DMS153 (cell line): ENCODE results near the gene ATP1B3.
"Not testable (repeated sequence)": the region's sequence is repeated elsewhere in the genome, so short reads cannot be mapped to it uniquely, and the experiment has no call there.

ENCODE experiments used
- DNase-seq: peaks from one replicate; lab custom pipeline; 2025; lab: John Stamatoyannopoulos, UW

Gene ATP1B3

DNA sequence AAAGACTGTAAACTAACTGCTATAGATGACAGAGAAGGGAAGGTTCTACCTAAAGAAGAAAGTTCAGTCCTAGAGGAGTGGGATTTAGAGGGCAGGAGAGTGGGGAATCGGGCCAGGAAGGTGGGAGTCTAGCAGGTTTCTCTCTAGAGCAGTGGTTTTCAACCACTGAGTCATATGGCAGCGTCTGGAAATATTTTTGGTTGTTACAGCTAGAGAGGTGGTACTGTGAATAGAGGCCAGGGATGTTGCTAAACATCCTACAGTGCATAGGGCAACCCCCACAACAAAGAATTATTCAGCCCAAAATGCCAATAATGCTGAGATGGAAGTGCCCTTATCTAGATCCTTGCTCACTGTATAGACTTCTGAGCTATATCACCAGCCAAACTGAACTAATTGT lies 28.7 kb downstream of the ATP1B3 start:
- no peak for DNase-seq

DNA sequence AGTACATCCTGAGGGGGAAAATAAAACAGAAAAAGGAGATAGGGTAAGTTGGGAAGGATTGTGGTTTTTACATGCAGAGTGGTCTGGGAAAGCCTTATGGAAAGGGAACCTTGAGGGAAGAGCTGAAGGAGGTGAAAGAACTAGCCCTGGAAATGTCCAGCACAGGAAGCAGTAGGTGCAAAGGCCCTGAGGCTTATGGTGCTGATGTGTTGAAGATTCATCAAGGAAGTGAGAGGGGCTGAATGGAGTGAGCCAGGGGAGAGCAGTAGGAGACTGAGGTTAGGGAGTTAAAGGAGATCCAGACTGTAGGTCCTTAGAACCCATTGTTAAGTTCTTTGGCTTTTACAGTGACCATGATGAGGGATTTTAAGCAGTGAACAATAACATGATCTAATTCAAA lies 33.0 kb downstream of the ATP1B3 start:
- no peak for DNase-seq

DNA sequence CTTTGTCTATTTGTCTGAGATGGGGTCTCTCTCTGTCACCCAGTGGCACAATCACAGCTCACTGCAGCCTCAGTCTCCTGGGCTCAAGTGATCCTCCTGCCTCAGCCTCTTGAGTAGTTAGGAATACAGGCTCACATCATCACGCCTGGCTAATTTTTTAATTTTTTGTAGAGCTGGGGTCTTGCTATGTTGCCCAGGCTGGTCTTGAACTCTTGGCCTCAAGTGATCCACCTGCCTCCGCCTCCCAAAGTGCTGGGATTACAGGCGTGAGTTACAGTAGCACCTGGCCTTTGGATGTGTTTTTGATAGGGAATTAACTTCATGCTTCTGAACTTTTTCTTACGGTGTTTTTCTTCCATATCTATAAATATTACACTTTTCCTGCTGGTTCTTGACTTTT lies 33.5 kb downstream of the ATP1B3 start:
- DNase-seq, result not testable (repeated sequence)

DNA sequence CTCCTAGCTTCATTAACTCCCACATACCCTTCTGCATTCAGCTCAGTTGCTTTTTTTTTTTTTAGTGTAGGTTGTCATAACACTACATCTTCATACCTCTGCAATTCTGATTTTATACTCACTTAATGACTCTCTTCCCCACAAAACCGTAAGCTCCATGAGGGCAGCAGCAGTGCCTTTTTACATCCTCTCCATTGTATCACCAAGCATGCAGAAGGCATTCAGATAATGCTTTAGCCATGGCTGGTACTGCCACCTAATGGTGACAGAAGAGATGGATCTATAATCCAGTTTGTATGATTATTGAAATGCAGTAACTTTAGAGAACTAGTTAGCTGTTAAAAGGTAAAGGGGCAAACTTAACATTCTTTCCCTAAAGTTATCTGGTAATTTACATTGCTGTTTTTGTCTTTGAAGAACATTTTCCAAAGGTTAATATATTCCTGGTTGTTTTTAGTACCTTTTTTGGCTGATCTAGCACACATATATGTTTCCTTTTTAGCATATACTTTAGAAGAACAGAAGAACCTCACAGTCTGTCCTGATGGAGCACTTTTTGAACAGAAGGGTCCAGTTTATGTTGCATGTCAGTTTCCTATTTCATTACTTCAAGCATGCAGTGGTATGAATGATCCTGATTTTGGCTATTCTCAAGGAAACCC lies 36.8 kb downstream of the ATP1B3 start:
- no peak for DNase-seq

DNA sequence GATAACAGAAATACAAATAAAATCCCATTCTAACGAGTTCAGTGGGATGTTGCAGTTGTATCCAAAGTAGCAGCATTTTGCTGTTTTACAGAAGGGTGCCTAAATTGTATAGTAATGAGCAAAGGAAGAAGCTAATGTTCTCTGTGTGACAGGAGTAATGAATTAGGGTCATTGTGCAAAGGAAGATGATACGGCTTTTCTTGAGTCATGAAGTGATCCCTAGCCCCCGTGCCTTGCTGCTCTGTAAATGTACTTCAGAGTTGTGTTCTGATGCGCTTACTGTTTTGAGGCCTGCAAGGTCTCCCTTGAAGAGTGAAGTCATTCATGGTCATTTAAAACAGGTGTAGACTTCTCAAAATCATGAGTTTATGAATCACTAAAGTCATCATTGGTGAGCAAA lies 37.9 kb downstream of the ATP1B3 start:
- no peak for DNase-seq

DNA sequence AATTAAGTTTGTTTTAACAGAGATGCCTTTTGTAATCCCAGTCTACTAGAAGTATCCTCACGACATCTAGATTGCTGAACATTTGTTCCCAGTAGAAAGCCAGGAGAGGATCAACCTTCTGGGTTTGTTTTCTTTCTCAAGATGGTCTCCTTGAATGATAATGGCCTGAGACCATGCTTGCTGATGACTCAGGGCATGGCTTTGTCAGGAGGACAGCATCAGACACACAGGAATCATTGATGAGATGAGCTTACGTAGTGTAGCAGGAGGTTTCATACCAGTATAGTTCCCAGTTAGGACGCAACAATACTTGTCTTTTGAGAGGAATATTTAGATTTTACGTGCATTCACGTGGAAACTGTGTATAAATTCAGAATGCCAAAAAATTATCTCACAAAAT lies 38.6 kb downstream of the ATP1B3 start:
- DNase-seq, result no peak

DNA sequence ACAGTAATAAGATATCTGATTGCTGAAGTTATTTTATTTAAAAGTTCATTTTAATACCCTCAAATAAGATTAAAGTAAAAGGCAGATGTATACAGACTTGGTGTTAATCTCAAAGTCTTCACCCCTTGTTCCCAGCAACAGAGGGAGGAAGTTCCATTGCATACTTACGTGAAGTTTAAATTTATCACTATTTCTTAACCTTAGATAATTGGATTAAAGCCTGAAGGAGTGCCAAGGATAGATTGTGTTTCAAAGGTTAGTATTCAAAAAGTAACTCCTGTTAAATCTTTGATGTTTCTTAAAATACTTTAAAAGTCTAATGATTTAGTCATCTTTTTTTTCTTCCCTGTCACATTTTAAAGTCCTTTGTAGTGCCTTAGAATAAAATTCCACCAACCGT lies 39.3 kb downstream of the ATP1B3 start:
- DNase-seq, result no peak

DNA sequence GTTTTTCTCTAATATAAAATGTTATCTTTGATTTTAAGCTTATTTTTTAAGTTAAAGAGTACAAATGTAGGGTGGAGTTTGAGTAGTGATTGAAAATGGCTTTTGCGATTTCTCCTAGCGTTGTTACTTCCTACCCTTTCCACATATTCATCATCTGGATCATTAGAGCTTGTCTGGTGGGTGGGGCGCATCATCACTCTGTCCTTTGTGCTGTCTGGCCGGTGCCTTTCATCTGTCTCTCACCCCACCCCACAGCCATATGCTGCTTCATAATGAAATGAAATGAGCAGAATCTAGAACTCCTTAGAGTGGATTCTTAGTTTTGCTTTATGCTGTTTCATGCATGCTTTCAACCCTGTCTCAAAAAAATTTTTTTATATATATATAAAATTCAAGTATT lies 44.3 kb downstream of the ATP1B3 start:
- DNase-seq, result no peak

DNA sequence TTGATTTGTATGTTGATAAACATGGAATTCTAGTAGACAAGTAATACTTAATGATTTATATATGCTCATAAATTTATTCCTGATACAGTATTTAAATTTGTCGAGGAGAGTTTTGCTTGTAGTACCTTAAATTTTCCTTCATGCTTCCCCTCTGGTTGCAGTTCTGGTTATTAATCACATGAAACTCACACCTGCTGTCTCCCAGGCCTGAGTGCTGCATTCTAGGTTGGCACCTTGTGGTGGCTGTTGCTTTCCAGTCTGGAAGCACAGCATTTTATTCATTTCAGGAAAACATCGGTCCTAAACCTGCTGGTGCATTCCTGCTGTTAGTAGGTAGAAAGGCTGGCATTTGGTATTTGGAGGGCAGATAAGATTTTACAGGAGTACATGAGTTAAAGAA lies 44.9 kb downstream of the ATP1B3 start:
- no peak for DNase-seq

DNA sequence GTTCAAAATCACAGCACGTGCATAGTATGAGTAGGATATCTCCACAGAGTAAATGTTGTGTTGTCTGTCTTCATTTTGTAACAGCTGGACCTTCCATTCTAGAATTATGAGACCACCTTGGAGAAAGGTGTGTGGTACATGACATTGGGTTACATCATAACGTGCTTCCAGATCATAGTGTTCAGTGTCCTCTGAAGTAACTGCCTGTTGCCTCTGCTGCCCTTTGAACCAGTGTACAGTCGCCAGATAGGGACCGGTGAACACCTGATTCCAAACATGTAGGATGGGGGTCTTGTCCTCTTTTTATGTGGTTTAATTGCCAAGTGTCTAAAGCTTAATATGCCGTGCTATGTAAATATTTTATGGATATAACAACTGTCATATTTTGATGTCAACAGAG lies 49.2 kb downstream of the ATP1B3 start:
- DNase-seq, result not testable (repeated sequence)

DNA sequence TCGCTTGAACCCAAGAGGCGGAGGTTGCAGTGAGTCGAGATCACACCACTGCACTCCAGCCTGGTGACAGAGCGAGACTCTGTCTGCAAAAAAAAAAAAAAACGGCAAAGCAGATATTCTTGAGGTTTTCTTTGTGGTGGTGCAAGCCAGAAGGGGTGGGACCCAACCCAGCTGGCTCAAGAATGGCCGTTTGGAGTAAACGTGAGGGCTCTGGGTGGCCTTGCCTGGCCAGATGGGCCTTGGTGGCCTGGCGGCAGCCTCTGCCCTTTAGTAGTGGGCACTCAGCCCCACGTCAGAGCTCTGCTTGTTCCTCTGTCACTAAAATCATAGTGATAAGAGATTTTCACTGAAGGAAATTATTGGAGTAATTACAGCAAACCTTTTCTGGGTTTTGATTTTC lies 50.5 kb downstream of the ATP1B3 start:
- DNase-seq, result no peak

DNA sequence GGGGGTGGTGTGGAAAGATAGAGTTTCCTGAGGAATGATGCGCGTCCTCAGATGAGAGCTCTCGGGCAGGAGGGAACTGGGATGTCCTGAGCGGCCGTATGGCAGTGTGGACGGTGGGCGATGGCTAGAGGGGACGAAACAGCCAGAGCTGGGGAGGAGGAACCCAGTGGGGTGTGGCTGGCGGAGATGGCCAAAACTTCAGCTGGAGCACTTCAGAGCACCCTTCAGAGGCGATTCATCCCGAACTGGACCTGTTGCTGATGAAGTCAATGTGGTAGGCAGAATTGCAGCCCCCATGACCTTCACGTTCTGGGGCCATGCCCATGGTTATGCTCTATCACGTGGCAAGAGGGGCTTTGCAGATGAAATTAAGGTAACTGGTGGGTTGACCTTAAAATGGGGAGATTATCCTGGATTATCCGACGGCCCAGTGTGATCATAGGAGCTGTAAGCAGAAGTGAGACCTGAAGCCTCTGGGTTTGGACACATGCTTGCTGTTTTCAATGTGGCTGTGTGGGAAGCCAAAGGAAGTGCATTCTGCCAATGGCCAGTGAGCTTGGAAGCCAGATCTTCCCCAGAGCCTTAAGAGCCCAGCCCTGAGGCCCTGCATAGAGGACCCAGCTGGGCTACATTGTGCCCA lies 52.3 kb downstream of the ATP1B3 start:
- no peak for DNase-seq

DNA sequence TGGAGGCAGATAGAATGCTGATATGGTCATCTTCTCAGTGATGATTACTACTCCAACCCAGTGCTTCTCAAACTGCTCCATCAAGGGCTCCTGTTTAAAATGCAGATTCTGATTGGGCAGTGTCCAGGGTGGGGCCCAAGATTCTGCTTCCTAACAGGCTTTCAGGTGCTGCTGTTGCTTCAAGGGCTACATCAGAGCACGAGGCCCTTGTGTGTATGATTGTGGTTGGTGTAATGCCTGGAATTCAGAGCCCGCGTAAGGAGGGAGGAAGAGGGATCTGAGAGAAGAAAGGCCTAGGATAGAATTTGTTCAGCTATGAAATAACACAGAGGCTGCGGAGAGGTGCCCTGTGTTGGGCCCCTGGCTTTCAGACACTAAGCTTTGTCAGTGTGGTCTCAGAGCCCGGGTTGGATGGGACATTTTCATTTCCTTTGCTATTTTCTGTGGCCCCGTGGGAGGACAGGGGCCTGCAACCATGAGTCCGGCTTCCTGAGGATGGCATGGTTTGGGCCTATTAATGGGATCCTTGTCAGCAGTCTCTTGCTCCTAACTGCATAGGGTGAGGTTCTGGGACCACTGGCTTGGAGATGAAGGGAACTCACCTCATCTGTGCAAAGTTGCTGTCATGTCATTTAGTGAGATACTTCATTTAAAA lies 53.0 kb downstream of the ATP1B3 start:
- DNase-seq, result no peak

DNA sequence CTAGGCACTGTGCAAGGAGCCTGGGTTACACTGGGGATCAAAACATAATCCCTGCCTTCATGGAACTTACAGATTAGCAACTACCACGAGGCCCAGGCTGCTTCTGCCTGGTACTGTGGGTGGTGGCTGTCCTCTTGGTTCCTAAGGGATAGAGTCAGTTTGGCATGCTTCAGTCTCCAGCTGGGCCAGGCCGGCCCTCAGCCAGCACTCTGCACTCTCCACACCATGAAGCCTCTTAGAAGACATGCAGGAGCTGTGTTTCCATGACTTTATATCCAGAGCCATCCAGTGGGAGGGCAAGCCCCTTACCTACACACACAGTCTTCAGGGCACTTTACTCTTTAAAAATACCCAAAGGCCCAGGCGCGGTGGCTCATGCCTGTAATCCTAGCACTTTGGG lies 54.4 kb downstream of the ATP1B3 start:
- no peak for DNase-seq

DNA sequence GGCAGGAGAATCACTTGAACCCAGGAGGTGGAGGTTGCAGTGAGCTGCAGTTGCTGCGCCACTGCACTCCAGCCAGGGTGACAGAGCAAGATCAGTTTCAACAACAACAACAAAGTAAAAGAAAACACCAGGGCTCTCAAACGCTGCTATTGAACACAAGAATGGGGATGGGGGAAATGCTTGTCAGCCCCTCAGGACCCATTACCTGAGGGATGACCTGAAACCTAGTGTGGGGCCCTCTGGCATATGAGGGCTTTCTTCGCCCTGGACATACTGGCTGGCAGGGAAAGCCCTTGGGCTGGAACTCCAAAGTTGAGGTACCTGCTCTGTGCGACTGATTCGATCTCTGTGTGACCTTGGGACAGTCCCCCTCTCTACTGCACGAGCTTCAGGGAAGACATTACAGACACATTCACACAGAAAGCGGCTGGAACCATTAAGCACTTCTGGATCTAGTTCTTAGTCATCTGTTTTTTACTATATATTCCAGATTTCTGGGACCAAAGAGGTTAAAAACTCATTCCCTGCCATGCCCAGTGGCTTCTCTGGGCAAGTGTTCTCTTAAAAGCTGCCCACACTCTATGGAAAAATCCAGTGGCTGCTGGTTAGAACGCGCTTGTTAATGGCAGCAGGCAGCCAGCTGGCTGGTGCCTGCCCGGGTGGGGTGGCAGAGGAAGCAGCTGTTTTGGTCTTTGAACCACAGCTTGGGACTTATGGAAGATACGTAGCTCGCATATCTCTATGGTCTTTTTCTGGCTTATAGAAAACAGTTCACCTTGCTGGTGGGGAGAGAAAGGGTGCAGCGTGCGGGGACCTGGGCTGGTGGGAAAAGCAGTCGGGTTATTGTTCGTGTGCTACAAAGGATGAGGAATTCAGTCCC lies 57.2 kb downstream of the ATP1B3 start:
- no peak for DNase-seq

DNA sequence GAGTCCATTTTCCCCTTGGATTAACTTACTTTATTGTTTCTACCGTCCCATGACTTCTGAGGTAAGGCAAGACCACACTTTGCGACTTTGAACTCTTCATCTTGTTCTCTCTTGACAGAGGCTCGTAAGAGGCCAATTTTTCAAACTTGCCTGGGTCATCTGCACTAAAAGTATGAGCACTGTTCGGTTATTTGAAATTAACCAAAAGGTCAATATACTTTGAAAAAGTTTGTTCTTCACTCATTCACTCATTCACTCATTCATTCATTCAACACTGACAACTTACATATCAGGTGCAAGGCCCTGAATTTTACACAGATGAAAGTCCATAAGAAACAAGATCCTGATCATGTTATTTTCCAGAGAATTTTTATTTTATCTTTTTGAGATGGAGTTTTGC lies 57.9 kb downstream of the ATP1B3 start:
- no peak for DNase-seq

DNA sequence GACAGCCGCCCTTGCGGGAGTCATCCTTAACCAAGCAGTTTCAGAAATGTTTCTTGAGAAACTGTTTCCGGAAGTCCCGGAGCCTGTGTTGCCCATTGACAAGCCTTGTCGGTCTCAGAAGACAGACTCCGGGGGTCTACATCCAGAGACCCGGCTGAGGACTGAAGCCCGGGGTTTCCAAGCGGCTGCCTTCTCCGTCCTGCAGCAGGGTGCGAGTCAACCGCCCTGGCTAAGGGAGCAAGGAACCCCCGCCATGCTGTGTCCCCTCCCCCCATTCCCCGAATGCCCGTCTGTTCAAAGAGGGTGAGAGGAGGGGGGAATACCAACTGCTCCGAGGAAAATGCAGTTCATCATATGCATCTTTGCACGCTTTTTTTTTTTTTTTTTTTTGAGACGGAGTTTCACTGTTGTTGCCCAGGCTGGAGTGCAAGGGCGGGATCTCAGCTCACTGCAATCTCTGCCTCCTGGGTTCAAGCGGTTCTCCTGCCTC lies 61.6 kb downstream of the ATP1B3 start:
- DNase-seq, result no peak

DNA sequence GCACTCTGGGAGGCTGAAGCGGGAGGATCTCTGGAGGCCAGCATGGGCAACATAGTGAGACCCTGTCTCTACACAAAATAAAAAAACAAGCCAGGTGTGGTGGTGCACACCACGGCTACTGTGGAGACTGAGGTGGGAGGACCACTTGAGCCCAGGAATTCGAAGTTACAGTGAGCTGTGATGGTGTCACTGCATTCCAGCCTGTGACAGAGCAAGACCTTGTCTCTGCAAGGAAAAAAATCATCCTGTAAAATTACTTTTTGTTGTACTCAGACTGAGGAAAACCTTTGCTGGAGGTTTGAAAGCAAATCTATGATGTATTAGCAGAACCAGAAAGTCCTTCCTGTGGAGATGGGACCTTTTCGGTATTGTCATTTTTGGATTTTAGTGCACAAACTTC lies 63.3 kb downstream of the ATP1B3 start:
- no peak for DNase-seq

DNA sequence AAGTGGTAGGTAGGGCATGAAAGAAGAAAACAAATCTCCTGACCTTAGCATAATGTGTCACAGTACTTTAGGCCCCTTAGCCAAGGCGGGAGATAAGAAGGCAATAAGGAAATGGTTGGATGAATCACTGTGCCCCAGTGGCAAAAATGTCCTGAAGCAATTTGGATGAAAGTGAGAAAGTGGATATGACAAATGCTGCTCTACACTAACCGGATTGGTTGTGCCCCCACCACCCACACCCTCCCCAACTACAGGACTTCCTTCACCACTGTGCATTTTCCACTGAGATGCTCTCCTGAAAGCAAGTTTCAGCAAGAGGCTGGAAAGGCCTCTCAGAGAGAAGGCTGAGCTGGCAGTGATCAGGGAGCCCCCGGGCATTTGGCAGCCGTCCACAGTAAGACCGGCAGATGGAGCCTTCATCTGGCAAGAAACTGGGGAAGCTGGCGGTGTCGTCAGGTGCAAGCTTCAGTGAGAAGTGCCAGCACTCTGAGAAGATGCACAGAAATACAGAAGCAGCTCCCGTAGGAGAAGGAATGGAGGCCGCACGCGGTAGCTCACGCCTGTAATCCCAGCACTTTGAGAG lies 63.8 kb downstream of the ATP1B3 start:
- no peak for DNase-seq

DNA sequence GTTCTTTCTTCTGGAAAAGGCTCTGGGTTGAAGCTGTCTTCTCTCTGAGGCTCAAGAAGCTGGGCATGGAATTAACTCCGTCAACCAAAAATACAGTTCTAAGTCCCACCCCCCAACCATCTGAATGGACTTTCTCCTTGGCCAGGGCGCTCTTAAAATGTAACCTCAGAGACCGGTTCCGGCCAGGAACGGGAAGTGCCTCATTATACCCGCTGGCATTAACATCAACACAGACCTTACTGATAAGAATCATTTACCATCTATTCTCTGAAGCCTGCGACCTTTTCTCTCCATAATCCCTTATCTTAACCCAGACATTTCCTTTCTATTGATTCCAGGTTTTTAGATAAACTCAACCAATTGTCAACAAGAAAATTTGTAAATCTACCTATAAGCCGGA lies 64.7 kb downstream of the ATP1B3 start:
- no peak for DNase-seq

DNA sequence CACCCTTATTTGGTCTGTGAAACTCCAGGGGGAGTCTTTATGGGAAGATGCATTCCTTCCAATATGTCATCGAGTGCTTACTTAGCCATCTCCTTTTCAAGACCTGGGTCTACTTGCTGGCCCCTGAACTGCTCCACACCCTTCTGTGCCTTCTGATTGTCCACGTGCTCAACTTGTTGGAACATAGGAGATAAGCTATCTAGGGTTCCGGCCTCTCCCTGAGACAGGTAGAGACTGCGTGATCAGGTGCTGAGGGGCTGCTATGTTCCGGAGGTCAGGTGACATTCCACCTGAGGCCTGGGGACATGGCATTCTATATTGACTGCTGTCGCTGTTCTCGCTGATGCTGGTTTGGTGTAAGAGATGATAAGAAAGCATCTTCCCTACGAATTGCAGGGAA lies 65.6 kb downstream of the ATP1B3 start:
- no peak for DNase-seq
